A549 (cell line): ENCODE data around the gene POLA1. TPM values are rescaled to one million over a fixed set of nuclear protein-coding genes. Genes with fewer than 3 reads are reported as not detected.

Experiments
- ATAC-seq, 2 experiments: fragments of 200-7000 bp in 1 of 2; fragments of >200 bp in 1 of 2; cut with Nextera tagmentation in 1 of 2; cut with Tn5 transposase in 1 of 2; 3 replicates each; pipeline versions ENCODE4 v1.8.0 to v1.9.1; 2018 to 2020; ENCODE audit warnings: mild to moderate bottlenecking in 1 of 2, moderate library complexity in 1 of 2
- CTCF ChIA-PET: fragments of 300-600 bp; sonication (Branson Sonifier 250); formaldehyde crosslinking; extraction: SDS; loops from one replicate; lab custom pipeline; 2021; ENCODE audit warnings: antibody characterized with exemption, inconsistent platforms; lab: Yijun Ruan, JAX
- POLR2A ChIA-PET: fragments of 350-600 bp; formaldehyde crosslinking; extraction: SDS; loops from one replicate; lab custom pipeline; 2021; ENCODE audit warnings: antibody characterized with exemption, inconsistent platforms; lab: Yijun Ruan, JAX
- DNase-seq, 2 experiments: peaks; one replicate each; pipeline versions ENCODE4 v3.0.0 to v3.0.0-alpha.2; 2011 to 2016; ENCODE audit warnings: low read depth in 1 of 2, low spot score in 1 of 2
- FAIRE-seq: peaks from 2 replicates; lab custom pipeline; 2011; peaks lifted over from hg19 to GRCh38; lab: Jason Lieb, UNC
- H3K27ac ChIP-seq, 2 experiments: fragments of >200 bp; sonication (Bioruptor Twin); formaldehyde crosslinking; 3 replicates each; pipeline ENCODE4 v1.5.1; 2016 to 2017
- H3K4me1 ChIP-seq: fragments of >200 bp; sonication (Bioruptor Twin); formaldehyde crosslinking; 3 replicates; pipeline ENCODE4 v1.6.1; 2016
- H3K4me2 ChIP-seq: fragments of >200 bp; sonication (Bioruptor Twin); formaldehyde crosslinking; 3 replicates; pipeline ENCODE4 v1.6.1; 2016
- H3K4me3 ChIP-seq: fragments of >200 bp; sonication (Bioruptor Twin); formaldehyde crosslinking; 3 replicates; pipeline ENCODE4 v1.5.1; 2016
- H3K9me3 ChIP-seq: fragments of >200 bp; sonication (Bioruptor Twin); formaldehyde crosslinking; 3 replicates; pipeline ENCODE4 v1.6.1; 2016
- BHLHE40 ChIP-seq: IDR thresholded peaks from 2 replicates; pipeline ENCODE4 v1.6.1; 2012; ENCODE audit warnings: low read depth, low read length, inconsistent platforms
- CBX2 ChIP-seq: fragments of 200-600 bp; sonication (generic); IDR thresholded peaks from 2 replicates; pipeline ENCODE4 v1.6.1; 2016; ENCODE audit warnings: low read depth, mild to moderate bottlenecking, borderline replicate concordance
- CBX8 ChIP-seq: fragments of 200-600 bp; sonication (generic); IDR thresholded peaks from 2 replicates; pipeline ENCODE4 v1.6.1; 2016
- CEBPB ChIP-seq, 2 experiments: fragments of >200 bp in 1 of 2; sonication (Bioruptor Twin) in 1 of 2; formaldehyde crosslinking in 1 of 2; IDR thresholded peaks; 2 replicates each; pipeline ENCODE4 v1.6.1; 2012 to 2016
- CHD2 ChIP-seq: fragments of 150-350 bp; IDR thresholded peaks from 2 replicates; pipeline ENCODE4 v1.6.1; 2014; ENCODE audit warnings: low read length; ENCODE audit not compliant: partially characterized antibody
- CTCF ChIP-seq: fragments of >200 bp; sonication (Bioruptor Twin); formaldehyde crosslinking; IDR thresholded peaks from 3 replicates; pipeline ENCODE4 v1.5.1; 2016
- EHMT2 ChIP-seq: fragments of 200-600 bp; sonication (generic); IDR thresholded peaks from 2 replicates; pipeline ENCODE4 v1.6.1; 2016; ENCODE audit warnings: antibody characterized with exemption, low read depth, mild to moderate bottlenecking, moderate library complexity
- EP300 ChIP-seq, 2 experiments: fragments of >200 bp; sonication (Bioruptor Twin); formaldehyde crosslinking; IDR thresholded peaks; 2 replicates in 1 of 2; 3 replicates in 1 of 2; pipeline ENCODE4 v1.6.1; 2016 to 2017
- ESRRA ChIP-seq: fragments of 150-350 bp; IDR thresholded peaks from 2 replicates; pipeline ENCODE4 v1.6.1; 2014; ENCODE audit warnings: mild to moderate bottlenecking, low read length, borderline replicate concordance
- FOSB ChIP-seq: fragments of 250-450 bp; sonication (Bioruptor Pico); IDR thresholded peaks from 2 replicates; pipeline ENCODE4 v1.5.0; 2020; ENCODE audit warnings: mild to moderate bottlenecking, moderate library complexity
- GATA3 ChIP-seq: IDR thresholded peaks from 2 replicates; pipeline ENCODE4 v1.6.1; 2012; ENCODE audit warnings: borderline replicate concordance
- HEYL ChIP-seq: fragments of 250-450 bp; sonication (Bioruptor Pico); IDR thresholded peaks from 2 replicates; pipeline ENCODE4 v1.8.0; 2021; ENCODE audit warnings: mild to moderate bottlenecking, moderate library complexity
- HOXA7 ChIP-seq: fragments of 250-450 bp; sonication (Bioruptor Pico); IDR thresholded peaks from 2 replicates; pipeline ENCODE4 v1.5.0; 2020; ENCODE audit warnings: mild to moderate bottlenecking, moderate library complexity
- HOXB5 ChIP-seq: fragments of 250-450 bp; sonication (Bioruptor Pico); IDR thresholded peaks from 2 replicates; pipeline ENCODE4 v1.5.0; 2020; ENCODE audit warnings: mild to moderate bottlenecking, moderate library complexity
- JUNB ChIP-seq: fragments of >200 bp; sonication (Bioruptor Twin); formaldehyde crosslinking; IDR thresholded peaks from 2 replicates; pipeline ENCODE4 v1.6.1; 2016
- MAFK ChIP-seq: fragments of 450-650 bp; IDR thresholded peaks from 2 replicates; pipeline ENCODE4 v1.6.1; 2014; ENCODE audit not compliant: partially characterized antibody
- MAX ChIP-seq: IDR thresholded peaks from 2 replicates; pipeline ENCODE4 v1.6.1; 2012
- NPAS2 ChIP-seq: fragments of 250-450 bp; sonication (Bioruptor Pico); IDR thresholded peaks from 2 replicates; pipeline ENCODE4 v1.8.0; 2022; ENCODE audit warnings: mild to moderate bottlenecking, moderate library complexity, borderline replicate concordance
- PBX3 ChIP-seq: IDR thresholded peaks from 2 replicates; pipeline ENCODE4 v1.6.1; 2012
- PHF8 ChIP-seq: fragments of 200-600 bp; sonication (generic); IDR thresholded peaks from 2 replicates; pipeline ENCODE4 v1.6.1; 2016; ENCODE audit warnings: low read depth, mild to moderate bottlenecking, antibody characterized with exemption, moderate library complexity, borderline replicate concordance
- POLR2AphosphoS2 ChIP-seq: conservative IDR thresholded peaks from 2 replicates; pipeline ENCODE4 v1.6.1; 2012; ENCODE audit warnings: low read length, improper control_type of control experiment, inconsistent platforms
- RAD21 ChIP-seq, 2 experiments: fragments of >200 bp in 1 of 2; sonication (Bioruptor Twin) in 1 of 2; formaldehyde crosslinking in 1 of 2; IDR thresholded peaks in 1 of 2; conservative IDR thresholded peaks in 1 of 2; 2 replicates in 1 of 2; 3 replicates in 1 of 2; pipeline ENCODE4 v1.6.1; 2012 to 2018; ENCODE audit warnings: inconsistent platforms in 1 of 2
- RARB ChIP-seq: fragments of 250-450 bp; sonication (Bioruptor Pico); IDR thresholded peaks from 2 replicates; pipeline ENCODE4 v1.8.0; 2021; ENCODE audit warnings: mild to moderate bottlenecking, moderate library complexity
- SMC3 ChIP-seq: fragments of >200 bp; sonication (Bioruptor Twin); formaldehyde crosslinking; IDR thresholded peaks from 3 replicates; pipeline ENCODE4 v1.6.1; 2018; ENCODE audit warnings: inconsistent platforms
- TFCP2L1 ChIP-seq: fragments of 250-450 bp; sonication (Bioruptor Pico); IDR thresholded peaks from 2 replicates; pipeline ENCODE4 v1.5.0; 2021; ENCODE audit warnings: mild to moderate bottlenecking
- TP53 ChIP-seq: fragments of 250-450 bp; sonication (Bioruptor Pico); IDR thresholded peaks from 2 replicates; pipeline ENCODE4 v1.5.0; 2021; ENCODE audit warnings: mild to moderate bottlenecking, moderate library complexity
- USF2 ChIP-seq: fragments of 450-650 bp; IDR thresholded peaks from 2 replicates; pipeline ENCODE4 v1.6.1; 2014; ENCODE audit warnings: antibody characterized with exemption
- ZNF302 ChIP-seq: fragments of 250-450 bp; sonication (Bioruptor Pico); IDR thresholded peaks from 2 replicates; pipeline ENCODE4 v1.9.0; 2021; ENCODE audit warnings: inconsistent platforms, mild to moderate bottlenecking, moderate library complexity
- WGBS: methylation state at CpG from one replicate; pipeline ENCODE4 v1.1.6; 2017; ENCODE audit errors: missing lambda C conversion rate; 5-methylcytosine and 5-hydroxymethylcytosine counted together
- polyA plus RNA-seq, 4 experiments: library from polyadenylated mRNA; depleted of rRNA in 3 of 4; stranded (reverse); fragments of >200 nt; fragmentation: RNase III in 1 of 4; extraction: RNeasy Plus Mini Kit Qiagen cat#74134 plus additional on column Dnase treatment in 1 of 4; gene quantifications; 2 replicates in 3 of 4; 3 replicates in 1 of 4; pipeline ENCODE4 v1.2.3, GENCODE V29; 2011 to 2017

Gene POLA1
- polyA plus RNA-seq, 2 of the 4 experiments (the other 2 are of a cell fraction), result 8.8 to 17.5 TPM

GRCh38 chrX:24661292-24661691 lies 32.4 kb upstream of the POLA1 start:
- FAIRE-seq, result peak; percentile 23

GRCh38 chrX:24662352-24662751 lies 31.4 kb upstream of the POLA1 start:
- CTCF ChIA-PET, result interaction anchor here (1.2 kb wide), 1 partner anchor 291 kb away, joined by 3 read pairs; no protein-coding TSS in a partner anchor
- no peak overlapping the region for H3K27ac ChIP-seq
- no peak for TF ChIP-seq MAX
- no peak for TF ChIP-seq CHD2
- no peak for TF ChIP-seq SMC3
- TF ChIP-seq MAFK, result no peak
- TF ChIP-seq ZNF302 (CRISPR knock-in tag), result no peak
- no peak for TF ChIP-seq ESRRA
- TF ChIP-seq EP300 (IDR thresholded peaks at IDR 0.05), result no peak
- TF ChIP-seq BHLHE40, result no peak
- no peak for TF ChIP-seq USF2
- no peak for TF ChIP-seq TFCP2L1 (CRISPR knock-in tag)
- no peak for TF ChIP-seq RARB (CRISPR knock-in tag)
- TF ChIP-seq RAD21 (conservative IDR thresholded peaks at IDR 0.05 in 1 of 2, IDR thresholded peaks at IDR 0.05 in 1 of 2), result no peak
- no peak for TF ChIP-seq CBX2
- TF ChIP-seq, all 56 proteins: peak for 0
- WGBS, result 48% methylated on average over 4 of the region's 4 CpGs
- no peaks in the 10 kb centered on the region for H3K4me1 ChIP-seq
- H3K4me3 ChIP-seq, result no peak overlapping the region
- POLR2A ChIA-PET, result no interaction called here
- ATAC-seq (no peak), DNase-seq (no peak), FAIRE-seq (no peak)
- no peak overlapping the region for H3K4me2 ChIP-seq
- no peaks in the 10 kb centered on the region for H3K9me3 ChIP-seq

More at GRCh38 chrX:24661292-24661691, 32.4 kb upstream of the POLA1 start:
- ATAC-seq (no peak), DNase-seq (no peak)
- H3K4me2 ChIP-seq, result no peak overlapping the region
- no peaks in the 10 kb centered on the region for H3K9me3 ChIP-seq
- ChIA-PET POLR2A (no interaction called here), CTCF (no interaction called here)
- H3K4me3 ChIP-seq, result no peak overlapping the region
- H3K27ac ChIP-seq, result no peak overlapping the region
- TF ChIP-seq FOSB (CRISPR knock-in tag), result no peak
- no peak for TF ChIP-seq CTCF
- no peak for TF ChIP-seq ZNF302 (CRISPR knock-in tag)
- no peak for TF ChIP-seq HEYL (CRISPR knock-in tag)
- TF ChIP-seq GATA3, result no peak
- TF ChIP-seq PBX3, result no peak
- no peak for TF ChIP-seq TFCP2L1 (CRISPR knock-in tag)
- no peak for TF ChIP-seq HOXB5
- no peak for TF ChIP-seq PHF8
- no peak for TF ChIP-seq CBX8
- TF ChIP-seq, all 56 proteins: peak for 0
- H3K4me1 ChIP-seq, result no peaks in the 10 kb centered on the region

- H3K4me3 ChIP-seq, result no peak overlapping the region
- no peak for FAIRE-seq
- no peaks in the 10 kb centered on the region for H3K9me3 ChIP-seq
- no peak overlapping the region for H3K4me2 ChIP-seq
- no peaks in the 10 kb centered on the region for H3K4me1 ChIP-seq
- no peak overlapping the region for H3K27ac ChIP-seq
- DNase-seq, result no peak
- WGBS, result 42% methylated on average over 3 of the region's 3 CpGs
- ChIA-PET CTCF (interaction anchor here (1.5 kb wide), 1 partner anchor 10 kb away, joined by 5 read pairs; no protein-coding TSS in a partner anchor), POLR2A (no interaction called here)
- ATAC-seq, result no peak
- TF ChIP-seq CEBPB (IDR thresholded peaks at IDR 0.05) (no peak), POLR2AphosphoS2 (no peak), BHLHE40 (no peak), TP53 (no peak), JUNB (no peak), GATA3 (no peak), EHMT2 (no peak), NPAS2 (CRISPR knock-in tag) (no peak), PBX3 (no peak), SMC3 (no peak), MAX (no peak), HOXA7 (CRISPR knock-in tag) (no peak), CTCF (no peak)
Observed at GRCh38 chrX:24668111-24668510, 25.6 kb upstream of the POLA1 start.
